ENCODE data around the gene MEGF6. TPM values are rescaled to one million over a fixed set of nuclear protein-coding genes. Genes with fewer than 3 reads are reported as not detected.
A peak's percentile ranks its signal among the peaks of the same experiment; 100 is the strongest.

MEGF6 gene
- total RNA-seq, 6 experiments from 2014 or later: 2.2 to 9.6 (median 4.4) TPM

- intact Hi-C loops (cut with DNase I): loop anchor here in 1 of 2 donors (5.0 kb wide), 1 partner anchor 36 kb away; no protein-coding TSS in a partner anchor
Measured at GRCh38 chr1:3450983-3451382, 160.3 kb downstream of the MEGF6 start.

GRCh38 chr1:3450202-3450863, 161.0 kb downstream of the MEGF6 start:
- no peaks in the 10 kb centered on the region for H3K27me3 ChIP-seq
- H3K36me3 ChIP-seq: no peaks in the 10 kb centered on the region
- H3K4me3 ChIP-seq: no peak overlapping the region
- intact Hi-C loops (cut with DNase I): loop anchor here in 1 of 2 donors (5.0 kb wide), 1 partner anchor 37 kb away; no protein-coding TSS in a partner anchor
- peaks cover 0 to 10% (median 3%) of the 10 kb centered on the region in 4 donors for H3K4me1 ChIP-seq
- DNase-seq (no peak), ATAC-seq (no peak)
- no peak for TF ChIP-seq POLR2A (IDR thresholded peaks at IDR 0.05)
- no peak for TF ChIP-seq CTCF (IDR thresholded peaks at IDR 0.05)
- H3K9me3 ChIP-seq: no peaks in the 10 kb centered on the region
- 59% methylated on average over 8 of the region's 9 CpGs for WGBS (ENCODE audit: insufficient coverage, low coverage, low lambda C conversion rate, missing lambda C conversion rate)
- no peak overlapping the region for H3K27ac ChIP-seq

More at GRCh38 chr1:3450983-3451382, 160.3 kb downstream of the MEGF6 start:
- Histone ChIP-seq H3K9me3 (no peaks in the 10 kb centered on the region), H3K36me3 (no peaks in the 10 kb centered on the region), H3K4me3 (no peak overlapping the region), H3K4me1 (peaks cover 0 to 10% (median 3%) of the 10 kb centered on the region in 4 donors), H3K27me3 (no peaks in the 10 kb centered on the region), H3K27ac (no peak overlapping the region)
- ATAC-seq (no peak), DNase-seq (peak in 1 of 3 donors; percentile 7)
- TF ChIP-seq POLR2A (IDR thresholded peaks at IDR 0.05) (no peak), CTCF (IDR thresholded peaks at IDR 0.05) (no peak)
- 63% methylated on average over 9 of the region's 12 CpGs for WGBS (ENCODE audit: insufficient coverage, low coverage, low lambda C conversion rate, missing lambda C conversion rate)

- no peaks in the 10 kb centered on the region for H3K9me3 ChIP-seq
- H3K4me1 ChIP-seq: no peaks in the 10 kb centered on the region
- no peak overlapping the region for H3K4me3 ChIP-seq
- DNase-seq: peak in 1 of 3 donors; percentile 2
- no peak for ATAC-seq
- no peaks in the 10 kb centered on the region for H3K36me3 ChIP-seq
- TF ChIP-seq POLR2A (IDR thresholded peaks at IDR 0.05): no peak
- TF ChIP-seq CTCF (IDR thresholded peaks at IDR 0.05): no peak
- H3K27ac ChIP-seq: no peak overlapping the region
- WGBS (ENCODE audit: insufficient coverage, low coverage, low lambda C conversion rate, missing lambda C conversion rate): 64% methylated on average over 6 of the region's 10 CpGs
- H3K27me3 ChIP-seq: no peaks in the 10 kb centered on the region
- intact Hi-C loops (cut with DNase I): no loop called here
Measured at GRCh38 chr1:3444736-3445135, 166.6 kb downstream of the MEGF6 start.

- H3K27me3 ChIP-seq: no peaks in the 10 kb centered on the region
- intact Hi-C loops (cut with DNase I): no loop called here
- ATAC-seq (no peak), DNase-seq (peak in 1 of 3 donors; percentile 3)
- WGBS (ENCODE audit: insufficient coverage, low coverage, low lambda C conversion rate, missing lambda C conversion rate): 75% methylated on average over 6 of the region's 18 CpGs
- no peaks in the 10 kb centered on the region for H3K9me3 ChIP-seq
- TF ChIP-seq CTCF (IDR thresholded peaks at IDR 0.05): no peak
- TF ChIP-seq POLR2A (IDR thresholded peaks at IDR 0.05): no peak
- no peak overlapping the region for H3K27ac ChIP-seq
- no peaks in the 10 kb centered on the region for H3K36me3 ChIP-seq
- no peak overlapping the region for H3K4me3 ChIP-seq
- H3K4me1 ChIP-seq: no peaks in the 10 kb centered on the region
Measured at GRCh38 chr1:3444298-3444697, 167.0 kb downstream of the MEGF6 start.

All from right lobe of liver (tissue), 6 donors.